ENCODE data around the gene OVCH2.

The OVCH2 gene

GRCh38 chr11:7645206-7645605 is 61.1 kb downstream of the OVCH2 start:
- no peak overlapping the region for H3K4me3 ChIP-seq (ENCODE audit: control insufficient read depth, low read depth, low read length)
- no peak for TF ChIP-seq CTCF (conservative IDR thresholded peaks at IDR 0.05; ENCODE audit: control insufficient read depth, insufficient read depth, low read depth, low read length)
- DNase-seq (ENCODE audit: low read depth) = no peak

- H3K4me3 ChIP-seq (ENCODE audit: control insufficient read depth, low read depth, low read length) = no peak overlapping the region
- TF ChIP-seq CTCF (conservative IDR thresholded peaks at IDR 0.05; ENCODE audit: control insufficient read depth, insufficient read depth, low read depth, low read length) = no peak
- DNase-seq (ENCODE audit: low read depth) = no peak
These were observed 63.0 kb downstream of the OVCH2 start for GRCh38 chr11:7643314-7643713.

DNA sequence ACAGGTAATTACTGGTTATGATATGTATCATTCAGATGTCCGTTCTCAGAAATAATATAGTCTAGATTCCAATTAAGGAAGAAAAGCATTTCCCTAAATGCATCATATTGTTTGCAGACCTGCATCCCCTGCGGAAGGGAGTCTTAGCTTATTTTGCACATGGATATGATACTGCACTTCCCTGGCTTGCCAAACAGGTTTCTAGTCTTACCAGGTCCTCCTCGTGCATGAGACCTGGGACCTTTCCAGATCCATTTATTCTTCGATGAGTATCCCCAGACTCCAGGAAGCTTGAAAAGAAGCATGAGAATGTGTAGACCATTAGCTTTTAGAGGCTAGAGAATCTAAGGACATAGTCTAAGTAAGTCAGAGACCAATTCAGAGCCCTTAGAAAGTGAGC is 63.5 kb downstream of the OVCH2 start:
- no peak overlapping the region for H3K4me3 ChIP-seq (ENCODE audit: control insufficient read depth, low read depth, low read length)
- TF ChIP-seq CTCF (conservative IDR thresholded peaks at IDR 0.05; ENCODE audit: control insufficient read depth, insufficient read depth, low read depth, low read length) = no peak
- DNase-seq (ENCODE audit: low read depth) = no peak

DNA sequence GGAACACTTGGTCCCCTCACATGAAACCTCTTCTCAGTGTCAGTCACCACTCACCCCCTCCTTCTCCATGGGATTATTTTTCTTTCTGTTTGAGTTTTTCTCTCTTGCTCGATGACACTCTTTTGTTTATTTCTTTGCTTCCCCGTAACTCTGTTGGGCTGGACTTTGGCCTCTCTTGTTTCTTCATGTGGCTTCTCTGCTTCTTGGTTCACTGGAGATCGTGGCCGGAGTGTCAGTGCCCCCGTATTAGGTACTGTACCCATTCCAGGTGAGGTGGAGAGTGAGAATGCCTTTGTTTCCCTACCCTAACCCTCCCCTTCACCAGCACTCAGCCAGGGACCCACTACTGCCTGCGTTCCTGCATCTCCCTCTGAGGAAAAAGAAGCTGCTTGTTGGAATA is 65.5 kb downstream of the OVCH2 start:
- DNase-seq (ENCODE audit: low read depth) = no peak
- no peak overlapping the region for H3K4me3 ChIP-seq (ENCODE audit: control insufficient read depth, low read depth, low read length)
- no peak for TF ChIP-seq CTCF (conservative IDR thresholded peaks at IDR 0.05; ENCODE audit: control insufficient read depth, insufficient read depth, low read depth, low read length)

DNA sequence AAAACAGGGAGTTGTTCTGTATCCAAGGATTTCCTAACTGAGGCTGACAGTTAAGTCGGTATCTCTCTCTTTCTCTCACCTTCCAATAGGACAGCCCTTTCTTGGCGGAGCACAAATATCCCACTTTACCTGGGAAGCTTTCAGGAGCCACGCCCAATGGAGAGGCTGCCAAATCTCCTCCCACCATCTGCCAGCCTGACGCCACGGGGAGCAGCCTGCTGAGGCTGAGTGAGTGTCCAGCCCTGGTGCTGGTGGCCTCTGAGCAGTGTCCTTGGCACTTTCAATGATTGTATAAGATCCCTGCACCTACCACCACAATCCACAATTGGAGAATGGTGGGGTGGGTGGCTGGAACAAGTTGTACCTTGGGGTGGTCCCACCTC is 66.6 kb downstream of the OVCH2 start:
- no peak for TF ChIP-seq CTCF (conservative IDR thresholded peaks at IDR 0.05; ENCODE audit: control insufficient read depth, insufficient read depth, low read depth, low read length)
- no peak for DNase-seq (ENCODE audit: low read depth)
- H3K4me3 ChIP-seq (ENCODE audit: control insufficient read depth, low read depth, low read length) = no peak overlapping the region

Measured in fibroblast of mammary gland (primary cell).